BLaER1 treated with 17β-estradiol and CSF1 and Interleukin-3, amounts not matched to agents 10 nM and 100 nM (cell line): ENCODE results near the gene CCER1.

Experiments
- H3K27ac ChIP-seq, 11 experiments: shearing (Covaris generic); formaldehyde crosslinking; 2 replicates each; pipeline ENCODE4 v1.8.1; 2022
- H3K27me3 ChIP-seq, 11 experiments: shearing (Covaris generic); formaldehyde crosslinking; 2 replicates each; pipeline ENCODE4 v1.8.1; 2022
- H3K36me3 ChIP-seq, 11 experiments: shearing (Covaris generic); formaldehyde crosslinking; 2 replicates each; pipeline ENCODE4 v1.8.1; 2022
- H3K4me1 ChIP-seq, 10 experiments: shearing (Covaris generic); formaldehyde crosslinking; 2 replicates each; pipeline ENCODE4 v1.8.1; 2022
- H3K4me2 ChIP-seq, 11 experiments: shearing (Covaris generic); formaldehyde crosslinking; 2 replicates each; pipeline ENCODE4 v1.8.1; 2022
- H3K4me3 ChIP-seq, 10 experiments: shearing (Covaris generic); formaldehyde crosslinking; 2 replicates each; pipeline ENCODE4 v1.8.1; 2022
- H3K9ac ChIP-seq, 11 experiments: shearing (Covaris generic); formaldehyde crosslinking; 2 replicates each; pipeline ENCODE4 v1.8.1; 2022
- H3K9me3 ChIP-seq, 11 experiments: shearing (Covaris generic); formaldehyde crosslinking; replicated peaks in 1 of 11; 2 replicates each; pipeline ENCODE4 v1.8.1; 2022
- H4K20me1 ChIP-seq, 11 experiments: shearing (Covaris generic); formaldehyde crosslinking; 2 replicates each; pipeline ENCODE4 v1.8.1; 2022
- Cebpa-rat ChIP-seq, 11 experiments: shearing (Covaris generic); IDR thresholded peaks; 2 replicates each; pipeline ENCODE4 v1.8.1; 2022

CCER1 gene

DNA sequence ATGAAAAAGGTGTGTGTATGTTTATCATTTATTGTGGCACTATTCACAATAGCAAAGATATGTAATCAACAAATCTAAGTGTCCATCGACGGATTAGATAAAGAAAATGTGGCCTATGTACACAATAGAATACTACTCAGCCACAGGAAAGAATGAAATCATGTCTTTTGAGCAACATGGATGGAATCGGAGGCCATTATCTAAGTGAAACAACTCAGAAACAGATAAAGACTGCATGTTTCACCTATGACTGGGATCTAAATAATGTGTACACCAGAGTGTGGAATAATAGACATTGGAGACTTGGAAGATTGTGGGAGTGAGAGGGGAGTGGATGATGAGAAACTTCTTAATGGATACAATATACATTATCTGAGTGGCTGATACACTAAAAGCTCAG is 44.0 kb downstream of the CCER1 start:
- Histone ChIP-seq H3K9me3 (no peaks in the 10 kb centered on the region), H3K27ac (no peak overlapping the region), H3K4me2 (no peak overlapping the region), H3K9ac (no peak overlapping the region), H3K4me1 (no peaks in the 10 kb centered on the region), H4K20me1 (no peaks in the 10 kb centered on the region), H3K4me3 (no peak overlapping the region), H3K36me3 (no peaks in the 10 kb centered on the region), H3K27me3 (no peaks in the 10 kb centered on the region)
- TF ChIP-seq Cebpa-rat (IDR thresholded peaks at IDR 0.05), result no peak

- H3K9ac ChIP-seq, result no peak overlapping the region
- H3K27ac ChIP-seq, result no peak overlapping the region
- no peaks in the 10 kb centered on the region for H3K4me1 ChIP-seq
Observed at GRCh38 chr12:90909069-90909770, 45.8 kb downstream of the CCER1 start.

GRCh38 chr12:90908465-90908864 is 46.5 kb downstream of the CCER1 start:
- no peak for TF ChIP-seq Cebpa-rat (IDR thresholded peaks at IDR 0.05)
- no peak overlapping the region for H3K4me3 ChIP-seq
- no peaks in the 10 kb centered on the region for H4K20me1 ChIP-seq
- H3K4me1 ChIP-seq, result no peaks in the 10 kb centered on the region
- no peaks in the 10 kb centered on the region for H3K9me3 ChIP-seq
- H3K36me3 ChIP-seq, result no peaks in the 10 kb centered on the region
- no peaks in the 10 kb centered on the region for H3K27me3 ChIP-seq
- H3K9ac ChIP-seq, result no peak overlapping the region
- no peak overlapping the region for H3K4me2 ChIP-seq
- no peak overlapping the region for H3K27ac ChIP-seq

More at GRCh38 chr12:90909069-90909770, 45.8 kb downstream of the CCER1 start:
- no peak for TF ChIP-seq Cebpa-rat (IDR thresholded peaks at IDR 0.05)
- H3K9me3 ChIP-seq, result no peaks in the 10 kb centered on the region
- no peak overlapping the region for H3K4me3 ChIP-seq
- no peaks in the 10 kb centered on the region for H3K27me3 ChIP-seq
- H3K36me3 ChIP-seq, result no peaks in the 10 kb centered on the region
- H4K20me1 ChIP-seq, result no peaks in the 10 kb centered on the region
- H3K4me2 ChIP-seq, result no peak overlapping the region

- no peaks in the 10 kb centered on the region for H3K27me3 ChIP-seq
- H3K9ac ChIP-seq, result no peak overlapping the region
- no peak for TF ChIP-seq Cebpa-rat (IDR thresholded peaks at IDR 0.05)
- H4K20me1 ChIP-seq, result no peaks in the 10 kb centered on the region
- H3K4me2 ChIP-seq, result no peak overlapping the region
- no peaks in the 10 kb centered on the region for H3K9me3 ChIP-seq
- H3K27ac ChIP-seq, result no peak overlapping the region
- H3K4me3 ChIP-seq, result no peak overlapping the region
- H3K4me1 ChIP-seq, result no peaks in the 10 kb centered on the region
- no peaks in the 10 kb centered on the region for H3K36me3 ChIP-seq
Observed at GRCh38 chr12:90905691-90906370, 49.1 kb downstream of the CCER1 start.

- H3K4me2 ChIP-seq, result no peak overlapping the region
- H3K9me3 ChIP-seq, result no peaks in the 10 kb centered on the region
- H3K4me1 ChIP-seq, result no peaks in the 10 kb centered on the region
- H3K4me3 ChIP-seq, result no peak overlapping the region
- no peak overlapping the region for H3K9ac ChIP-seq
- no peaks in the 10 kb centered on the region for H3K27me3 ChIP-seq
- no peaks in the 10 kb centered on the region for H3K36me3 ChIP-seq
- no peak overlapping the region for H3K27ac ChIP-seq
- TF ChIP-seq Cebpa-rat (IDR thresholded peaks at IDR 0.05), result no peak
- no peaks in the 10 kb centered on the region for H4K20me1 ChIP-seq
Observed at GRCh38 chr12:90902596-90902995, 52.4 kb downstream of the CCER1 start.
